Right lobe of liver (tissue), 4 donors: Measurements from ENCODE around the gene GRIK1.

ENCODE experiments used
- POLR2A ChIP-seq: fragments of 450-650 bp; IDR thresholded peaks from one replicate; pipeline ENCODE4 v1.6.1; 2017; ENCODE audit warnings: antibody characterized with exemption, mild to moderate bottlenecking
- TF ChIP-seq, protein P1 (sequence below), 4 donors: fragments of 200-600 bp in 3 of 4; fragments of 450-650 bp in 1 of 4; IDR thresholded peaks; one replicate each; pipeline versions ENCODE4 v1.5.1 to v1.8.0; 2016 to 2022; ENCODE audit warnings: antibody characterized with exemption in 4 of 4, mild to moderate bottlenecking in 2 of 4
- donor health status: DM: no; HTN: no; CAD: no.
- donor health status: DM: no; HTN: no; CAD: no.
- donor health status: DM: no; HTN: yes; CAD: no.

DNA sequence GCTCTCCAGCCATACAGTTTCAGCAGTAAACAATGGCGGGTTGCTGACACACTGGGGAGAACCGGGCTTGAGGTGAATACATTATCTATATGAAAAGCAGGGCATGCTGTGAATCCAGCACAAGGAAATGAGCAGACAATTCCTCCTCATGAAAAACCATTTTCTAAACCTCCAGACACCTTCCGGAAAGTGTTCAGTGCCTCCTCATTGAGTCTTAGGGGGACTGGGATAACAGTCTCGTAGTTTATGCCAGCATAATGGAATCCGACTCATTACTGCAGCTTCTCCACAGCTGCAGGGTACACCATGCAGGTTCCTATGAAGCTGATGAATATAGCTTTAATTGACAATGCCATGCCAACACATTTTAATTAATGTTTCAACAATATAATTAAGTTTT, 356.9 kb downstream of the GRIK1 start:
- TF ChIP-seq, protein P1, sequence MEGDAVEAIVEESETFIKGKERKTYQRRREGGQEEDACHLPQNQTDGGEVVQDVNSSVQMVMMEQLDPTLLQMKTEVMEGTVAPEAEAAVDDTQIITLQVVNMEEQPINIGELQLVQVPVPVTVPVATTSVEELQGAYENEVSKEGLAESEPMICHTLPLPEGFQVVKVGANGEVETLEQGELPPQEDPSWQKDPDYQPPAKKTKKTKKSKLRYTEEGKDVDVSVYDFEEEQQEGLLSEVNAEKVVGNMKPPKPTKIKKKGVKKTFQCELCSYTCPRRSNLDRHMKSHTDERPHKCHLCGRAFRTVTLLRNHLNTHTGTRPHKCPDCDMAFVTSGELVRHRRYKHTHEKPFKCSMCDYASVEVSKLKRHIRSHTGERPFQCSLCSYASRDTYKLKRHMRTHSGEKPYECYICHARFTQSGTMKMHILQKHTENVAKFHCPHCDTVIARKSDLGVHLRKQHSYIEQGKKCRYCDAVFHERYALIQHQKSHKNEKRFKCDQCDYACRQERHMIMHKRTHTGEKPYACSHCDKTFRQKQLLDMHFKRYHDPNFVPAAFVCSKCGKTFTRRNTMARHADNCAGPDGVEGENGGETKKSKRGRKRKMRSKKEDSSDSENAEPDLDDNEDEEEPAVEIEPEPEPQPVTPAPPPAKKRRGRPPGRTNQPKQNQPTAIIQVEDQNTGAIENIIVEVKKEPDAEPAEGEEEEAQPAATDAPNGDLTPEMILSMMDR (IDR thresholded peaks at IDR 0.05) = no peak
- no peak for TF ChIP-seq POLR2A
